ENCODE results near the gene ROBO1. TPM values are rescaled to one million over a fixed set of nuclear protein-coding genes. Genes with fewer than 3 reads are reported as not detected.

ROBO1 gene
- total and polyA plus RNA-seq, 2 donors (not counting 1 experiment from before 2014, with no cell fraction given): 0.27 to 3.2 TPM

DNA sequence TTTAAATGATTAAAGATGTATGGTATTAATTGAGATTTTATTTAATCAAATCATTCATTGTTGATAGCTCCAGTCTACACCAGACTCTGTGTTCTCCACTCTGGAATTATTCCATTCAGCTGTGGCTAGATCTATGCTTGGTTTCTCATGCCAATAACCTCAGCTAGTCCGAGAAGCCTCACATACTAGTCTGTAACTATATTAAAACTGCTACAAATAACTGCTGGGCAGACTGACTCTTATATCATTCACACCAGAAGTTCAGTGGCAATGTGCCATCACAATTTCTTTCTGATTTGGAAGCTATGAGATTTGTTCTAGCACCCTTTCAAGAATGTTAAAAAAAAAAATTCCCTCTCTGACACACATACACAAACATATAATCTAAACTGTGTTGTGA, 947.3 kb downstream of the ROBO1 start:
- Histone ChIP-seq H3K27me3 (replicated peaks in 1 of 4; ENCODE audit: control extremely low read depth in 1 of 4, control insufficient read depth in 3 of 4, insufficient read depth in 4 of 4, low read length in 3 of 4) (no peaks in the 10 kb centered on the region), H3K4me1 (ENCODE audit: control insufficient read depth in 2 of 2, insufficient read depth in 2 of 2, low read length in 2 of 2) (no peaks in the 10 kb centered on the region), H3K36me3 (replicated peaks in 1 of 2; ENCODE audit: control extremely low read depth in 1 of 2, control insufficient read depth in 1 of 2, extremely low read depth in 1 of 2, insufficient read depth in 2 of 2, low read length in 1 of 2) (no peaks in the 10 kb centered on the region), H3K27ac (ENCODE audit: low read length in 2 of 2) (no peak overlapping the region), H3K4me3 (ENCODE audit: control extremely low read depth in 1 of 5, extremely low read depth in 1 of 5, insufficient read depth in 1 of 5, low read depth in 2 of 5, low read length in 4 of 5) (no peak overlapping the region), H3K4me2 (replicated peaks; ENCODE audit: low read depth, low read length, poor library complexity, severe bottlenecking) (no peak overlapping the region), H4K20me1 (ENCODE audit: control insufficient read depth, insufficient read depth, low read length, poor library complexity, severe bottlenecking) (no peaks in the 10 kb centered on the region), H2AFZ (ENCODE audit: insufficient read depth, low read depth, low read length, poor library complexity, severe bottlenecking) (no peak overlapping the region), H3K79me2 (ENCODE audit: control insufficient read depth, insufficient read depth, low read length) (no peaks in the 10 kb centered on the region), H3K9ac (ENCODE audit: low read length) (no peak overlapping the region), H3K9me3 (ENCODE audit: control extremely low read depth in 1 of 3, control insufficient read depth in 2 of 3, insufficient read depth in 1 of 3, low read length in 2 of 3) (peaks cover 0 to 7% (median 0%) of the 10 kb centered on the region in 3 donors)
- Mint-ChIP-seq H3K27ac (no peak overlapping the region), H3K4me3 (no peak overlapping the region), H3K9me3 (ENCODE audit: insufficient read depth) (no peaks in the 10 kb centered on the region), H3K27me3 (no peaks in the 10 kb centered on the region), H3K4me1 (no peaks in the 10 kb centered on the region)
- POLR2A ChIA-PET: no interaction called here
- CTCF ChIA-PET: no interaction called here
- intact Hi-C loops (cut with micrococcal nuclease): no loop called here
- DNase-seq: no peak
- no peak for ATAC-seq (ENCODE audit: low read depth)
- TF ChIP-seq, protein P1, sequence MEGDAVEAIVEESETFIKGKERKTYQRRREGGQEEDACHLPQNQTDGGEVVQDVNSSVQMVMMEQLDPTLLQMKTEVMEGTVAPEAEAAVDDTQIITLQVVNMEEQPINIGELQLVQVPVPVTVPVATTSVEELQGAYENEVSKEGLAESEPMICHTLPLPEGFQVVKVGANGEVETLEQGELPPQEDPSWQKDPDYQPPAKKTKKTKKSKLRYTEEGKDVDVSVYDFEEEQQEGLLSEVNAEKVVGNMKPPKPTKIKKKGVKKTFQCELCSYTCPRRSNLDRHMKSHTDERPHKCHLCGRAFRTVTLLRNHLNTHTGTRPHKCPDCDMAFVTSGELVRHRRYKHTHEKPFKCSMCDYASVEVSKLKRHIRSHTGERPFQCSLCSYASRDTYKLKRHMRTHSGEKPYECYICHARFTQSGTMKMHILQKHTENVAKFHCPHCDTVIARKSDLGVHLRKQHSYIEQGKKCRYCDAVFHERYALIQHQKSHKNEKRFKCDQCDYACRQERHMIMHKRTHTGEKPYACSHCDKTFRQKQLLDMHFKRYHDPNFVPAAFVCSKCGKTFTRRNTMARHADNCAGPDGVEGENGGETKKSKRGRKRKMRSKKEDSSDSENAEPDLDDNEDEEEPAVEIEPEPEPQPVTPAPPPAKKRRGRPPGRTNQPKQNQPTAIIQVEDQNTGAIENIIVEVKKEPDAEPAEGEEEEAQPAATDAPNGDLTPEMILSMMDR (IDR thresholded peaks at IDR 0.05): no peak
- no peak for TF ChIP-seq EZH2 (IDR thresholded peaks at IDR 0.05; ENCODE audit: borderline replicate concordance, insufficient read depth, low read depth, low read length, poor library complexity, severe bottlenecking)
- WGBS (ENCODE audit: insufficient coverage): 83% methylated on average over 1 of the region's 1 CpG

GRCh38 chr3:78818161-78818985, 949.4 kb downstream of the ROBO1 start:
- Histone ChIP-seq H3K4me1 (ENCODE audit: control insufficient read depth in 2 of 2, insufficient read depth in 2 of 2, low read length in 2 of 2) (no peaks in the 10 kb centered on the region), H2AFZ (ENCODE audit: insufficient read depth, low read depth, low read length, poor library complexity, severe bottlenecking) (no peak overlapping the region), H3K79me2 (ENCODE audit: control insufficient read depth, insufficient read depth, low read length) (no peaks in the 10 kb centered on the region), H3K27me3 (replicated peaks in 1 of 4; ENCODE audit: control extremely low read depth in 1 of 4, control insufficient read depth in 3 of 4, insufficient read depth in 4 of 4, low read length in 3 of 4) (no peaks in the 10 kb centered on the region), H3K9me3 (ENCODE audit: control extremely low read depth in 1 of 3, control insufficient read depth in 2 of 3, insufficient read depth in 1 of 3, low read length in 2 of 3) (peaks cover 0 to 7% (median 0%) of the 10 kb centered on the region in 3 donors), H3K9ac (ENCODE audit: low read length) (no peak overlapping the region), H3K4me3 (ENCODE audit: control extremely low read depth in 1 of 5, extremely low read depth in 1 of 5, insufficient read depth in 1 of 5, low read depth in 2 of 5, low read length in 4 of 5) (no peak overlapping the region), H3K36me3 (replicated peaks in 1 of 2; ENCODE audit: control extremely low read depth in 1 of 2, control insufficient read depth in 1 of 2, extremely low read depth in 1 of 2, insufficient read depth in 2 of 2, low read length in 1 of 2) (no peaks in the 10 kb centered on the region), H4K20me1 (ENCODE audit: control insufficient read depth, insufficient read depth, low read length, poor library complexity, severe bottlenecking) (no peaks in the 10 kb centered on the region), H3K4me2 (replicated peaks; ENCODE audit: low read depth, low read length, poor library complexity, severe bottlenecking) (no peak overlapping the region), H3K27ac (ENCODE audit: low read length in 2 of 2) (no peak overlapping the region)
- DNase-seq (no peak), ATAC-seq (ENCODE audit: low read depth) (no peak)
- TF ChIP-seq, protein P1 (IDR thresholded peaks at IDR 0.05): no peak
- no peak for TF ChIP-seq EZH2 (IDR thresholded peaks at IDR 0.05; ENCODE audit: borderline replicate concordance, insufficient read depth, low read depth, low read length, poor library complexity, severe bottlenecking)
- intact Hi-C loops (cut with micrococcal nuclease): no loop called here
- Mint-ChIP-seq H3K9me3 (ENCODE audit: insufficient read depth) (no peaks in the 10 kb centered on the region), H3K4me1 (no peaks in the 10 kb centered on the region), H3K27ac (no peak overlapping the region), H3K4me3 (no peak overlapping the region), H3K27me3 (no peaks in the 10 kb centered on the region)
- ChIA-PET POLR2A (no interaction called here), CTCF (no interaction called here)
- WGBS (ENCODE audit: insufficient coverage): 95% methylated on average over 13 of the region's 19 CpGs

Measured in B cell (primary cell).